GM18907 (cell line): ENCODE results near the gene MALT1.
A peak's percentile ranks its signal among the peaks of the same experiment; 100 is the strongest.

Experiments
- ATAC-seq: cut with Tn5 transposase; IDR thresholded peaks from one replicate; pipeline ENCODE4 v1.9.1; 2021; ENCODE audit warnings: mild to moderate bottlenecking, moderate library complexity; ENCODE audit not compliant: unreplicated experiment

MALT1 gene

DNA sequence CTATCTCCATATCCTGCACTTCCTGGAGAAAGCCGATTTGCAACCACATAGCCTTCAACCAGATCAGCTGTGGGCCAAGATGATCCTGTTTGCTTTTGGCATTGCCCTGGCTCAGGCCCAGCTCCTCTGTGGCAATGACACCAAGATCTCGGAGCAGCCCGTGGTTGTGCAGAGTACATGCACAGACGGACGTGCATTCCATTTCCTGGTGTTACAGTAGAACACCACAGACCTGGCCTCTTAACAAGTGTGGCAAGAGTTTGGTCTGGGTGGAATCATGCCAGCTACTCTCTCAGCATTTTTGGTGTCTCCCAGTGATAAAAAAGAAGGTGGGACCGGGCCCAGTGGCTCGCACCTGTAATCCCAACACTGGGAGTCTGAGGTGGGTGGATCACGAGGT is 20.0 kb downstream of the MALT1 start:
- ATAC-seq, result no peak

DNA sequence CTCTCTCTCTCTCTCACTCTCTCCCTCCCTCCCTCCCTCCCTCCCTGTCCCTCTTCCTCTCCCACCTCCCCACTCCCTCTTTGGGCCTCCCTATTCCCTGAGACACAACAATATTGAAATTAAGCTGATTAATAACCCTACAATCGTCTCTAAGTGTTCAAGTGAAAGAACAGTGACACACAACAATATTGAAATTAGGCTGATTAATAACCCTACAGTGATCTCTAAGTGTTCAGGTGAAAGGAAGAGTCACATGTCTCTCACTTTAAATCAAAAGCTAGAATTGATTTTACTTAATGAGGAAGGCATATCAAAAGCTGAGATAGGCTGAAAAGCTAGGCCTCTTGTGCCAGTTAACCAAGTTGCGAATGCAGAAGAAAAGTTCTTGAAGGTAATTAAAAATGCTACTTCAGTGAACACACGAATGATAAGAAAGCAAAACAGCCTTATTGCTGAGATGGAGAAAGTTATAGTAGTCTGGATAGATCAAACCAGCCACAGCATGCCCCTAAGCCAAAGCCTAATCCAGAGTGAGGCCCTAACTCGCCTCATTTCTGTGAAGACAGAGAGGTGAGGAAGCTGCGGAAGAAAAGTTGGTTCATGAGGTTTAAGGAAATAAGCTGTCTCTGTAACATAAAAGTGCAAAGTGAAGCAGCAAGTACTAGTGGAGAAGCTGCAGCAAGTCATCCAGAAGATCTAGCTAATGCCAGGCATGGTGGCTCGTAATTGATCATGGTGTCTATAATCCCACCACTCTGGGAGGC is 21.3 kb downstream of the MALT1 start:
- no peak for ATAC-seq

DNA sequence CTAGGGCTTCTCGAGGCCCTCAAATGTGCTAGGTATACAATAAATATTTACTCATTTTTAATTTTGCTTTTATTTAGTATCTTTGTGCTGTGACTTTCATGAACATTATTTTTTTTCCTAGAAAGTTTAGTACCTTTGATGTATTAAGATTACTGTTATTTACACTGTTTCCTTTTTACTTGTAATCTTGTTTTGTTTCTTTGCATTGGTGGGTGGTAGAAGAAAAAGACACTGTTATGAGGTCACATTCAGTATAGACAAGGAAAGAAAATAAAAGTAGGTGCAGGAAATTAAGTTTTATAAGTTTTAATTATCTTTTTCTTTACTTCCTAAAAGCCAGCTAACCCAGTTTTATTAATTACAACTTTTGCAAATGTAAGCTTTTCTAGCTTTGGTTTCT is 23.0 kb downstream of the MALT1 start:
- no peak for ATAC-seq

DNA sequence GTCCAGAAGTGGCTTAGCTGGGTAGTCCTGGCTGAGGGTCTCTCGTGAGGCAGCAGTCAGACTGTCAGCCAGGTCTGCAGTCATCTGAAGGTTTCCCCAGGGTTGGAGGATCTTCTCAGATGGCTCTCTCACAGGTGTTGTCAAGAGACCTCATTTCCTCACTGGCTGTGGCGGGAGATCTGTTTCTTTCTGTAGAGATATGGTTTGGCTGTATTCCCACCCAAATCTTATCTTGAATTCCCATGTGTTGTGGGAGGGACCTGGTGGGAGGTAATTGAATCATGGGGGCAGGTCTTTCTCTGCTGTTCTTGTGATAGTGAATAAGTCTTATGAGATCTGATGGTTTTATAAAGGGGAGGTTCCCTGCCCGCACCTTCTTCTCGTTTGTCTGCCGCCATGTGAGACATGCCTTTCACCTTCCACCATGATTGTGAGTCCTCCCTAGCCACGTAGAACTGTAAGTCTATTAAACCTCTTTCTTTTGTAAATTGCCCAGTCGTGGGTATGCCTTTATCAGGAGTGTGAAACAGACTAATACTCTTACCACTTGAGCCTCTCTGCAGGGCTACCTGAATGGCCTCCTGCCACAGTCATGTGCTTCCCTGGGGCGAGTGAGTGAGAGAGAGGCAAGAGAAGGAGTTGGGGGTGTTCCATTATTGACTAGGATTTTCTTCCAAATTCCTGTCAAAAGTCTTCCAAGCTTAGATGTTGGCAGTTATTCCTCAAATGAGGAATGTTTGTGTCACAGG is 23.6 kb downstream of the MALT1 start:
- no peak for ATAC-seq

DNA sequence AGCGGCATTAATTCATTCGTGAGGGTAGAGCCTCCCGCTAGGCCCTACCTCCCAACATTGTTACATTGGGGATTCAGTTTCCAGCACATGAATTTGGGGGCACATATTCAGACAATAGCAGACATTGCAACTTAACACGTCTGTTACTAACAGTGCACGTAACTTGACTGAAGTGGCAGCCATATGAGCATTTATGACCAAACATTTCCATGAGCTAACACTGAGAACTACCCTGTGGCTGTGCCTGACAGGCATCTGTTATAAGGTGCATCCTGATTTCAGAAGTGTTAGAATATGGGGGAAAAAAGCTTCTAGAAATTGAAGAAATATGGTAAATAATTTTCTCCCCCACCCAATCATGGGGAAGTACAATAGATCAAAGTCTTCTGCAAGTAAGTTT is 24.5 kb downstream of the MALT1 start:
- no peak for ATAC-seq

DNA sequence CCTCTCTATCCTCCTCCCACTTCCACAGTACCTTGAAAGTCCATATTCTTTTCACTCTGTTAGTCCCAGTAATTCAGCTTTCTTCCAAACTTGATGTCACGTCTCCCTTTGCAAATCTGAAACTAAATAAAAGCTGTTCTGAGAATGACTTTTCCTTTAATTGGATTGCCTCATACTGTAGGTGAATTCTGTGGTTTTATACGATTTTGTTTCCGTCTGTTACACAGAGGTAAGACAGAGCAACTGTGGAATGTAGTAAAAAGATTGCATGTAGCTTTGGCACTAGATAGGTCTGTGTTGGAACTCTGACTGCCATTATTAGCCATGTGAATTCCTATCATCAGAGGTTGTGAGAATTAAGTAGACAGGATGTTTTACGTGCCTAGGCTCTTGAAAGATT is 25.9 kb downstream of the MALT1 start:
- ATAC-seq, result no peak

DNA sequence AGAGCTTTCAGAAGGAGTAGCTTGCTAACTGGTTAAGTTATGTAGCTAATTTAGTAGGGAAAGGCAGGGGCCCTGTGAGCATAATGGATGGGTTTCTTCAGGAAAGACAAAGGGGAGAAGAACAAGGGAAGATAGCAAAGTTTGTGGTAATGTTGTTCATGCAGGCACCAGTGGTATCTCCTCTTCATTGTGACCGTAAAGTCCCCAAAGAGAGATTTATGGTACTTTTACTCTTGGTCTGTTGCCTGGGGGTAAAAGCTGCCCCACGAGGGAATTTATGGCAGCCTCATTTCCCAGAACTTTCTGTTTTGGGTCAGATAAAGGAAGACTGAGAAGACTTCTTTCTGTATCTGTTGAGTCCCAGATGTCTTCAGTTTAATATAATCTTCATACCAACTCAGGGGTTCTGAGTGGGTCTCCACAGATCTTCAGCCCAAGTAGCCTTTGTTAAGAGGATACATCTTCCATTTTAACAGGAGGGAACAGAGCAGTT is 27.5 kb downstream of the MALT1 start:
- ATAC-seq, result no peak

DNA sequence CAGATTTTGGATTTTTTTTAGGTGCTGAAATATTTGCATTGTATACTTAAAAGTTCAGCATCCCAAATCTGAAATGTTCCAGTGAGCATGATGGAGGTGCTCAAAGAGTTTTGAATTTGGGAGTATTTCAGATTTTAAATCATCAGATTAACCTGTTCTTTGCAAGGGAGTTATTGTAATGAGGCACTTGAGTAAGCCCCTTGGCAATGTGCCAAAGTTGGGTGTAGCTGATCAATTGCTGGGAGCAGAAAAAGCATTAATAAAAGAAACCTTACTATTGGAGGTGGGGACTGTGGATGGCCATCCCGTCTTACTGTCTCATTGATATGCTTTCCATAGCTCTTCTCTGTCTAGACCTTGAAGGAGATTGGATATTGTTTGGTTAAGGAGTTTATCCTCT is 28.3 kb downstream of the MALT1 start:
- ATAC-seq, result no peak

DNA sequence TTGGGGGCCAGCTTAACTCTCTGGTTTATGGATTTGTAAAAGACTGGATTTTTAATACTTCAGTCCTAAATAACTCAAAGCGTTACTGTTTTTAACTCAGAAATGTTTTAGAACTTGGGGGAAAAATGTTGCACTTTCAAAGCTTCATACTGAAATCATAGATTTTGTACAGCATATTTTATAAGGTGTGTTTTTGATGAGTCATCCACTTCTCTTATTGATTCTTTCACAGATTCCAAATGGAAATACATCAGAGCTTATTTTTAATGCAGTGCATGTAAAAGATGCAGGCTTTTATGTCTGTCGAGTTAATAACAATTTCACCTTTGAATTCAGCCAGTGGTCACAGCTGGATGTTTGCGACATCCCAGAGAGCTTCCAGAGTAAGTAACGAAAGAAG is 28.9 kb downstream of the MALT1 start:
- ATAC-seq, result no peak

DNA sequence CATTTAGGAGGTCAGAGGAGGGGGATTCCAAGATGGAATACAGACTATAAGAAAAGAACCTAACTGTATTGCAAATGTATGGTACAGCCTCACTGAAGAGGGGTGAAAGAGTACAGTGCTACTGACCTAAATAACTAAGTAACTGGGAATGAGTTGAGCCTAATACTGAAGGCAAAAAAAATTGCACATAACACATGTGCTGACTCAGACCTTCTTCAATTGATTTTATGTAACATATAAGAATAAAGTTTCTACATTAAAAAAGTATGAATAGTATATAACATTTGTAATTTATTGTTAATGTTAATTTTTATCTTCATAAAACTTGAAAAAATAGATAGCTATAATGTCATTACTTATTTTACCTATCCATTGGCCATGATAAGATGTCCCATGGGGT is 41.7 kb downstream of the MALT1 start:
- ATAC-seq, result no peak

DNA sequence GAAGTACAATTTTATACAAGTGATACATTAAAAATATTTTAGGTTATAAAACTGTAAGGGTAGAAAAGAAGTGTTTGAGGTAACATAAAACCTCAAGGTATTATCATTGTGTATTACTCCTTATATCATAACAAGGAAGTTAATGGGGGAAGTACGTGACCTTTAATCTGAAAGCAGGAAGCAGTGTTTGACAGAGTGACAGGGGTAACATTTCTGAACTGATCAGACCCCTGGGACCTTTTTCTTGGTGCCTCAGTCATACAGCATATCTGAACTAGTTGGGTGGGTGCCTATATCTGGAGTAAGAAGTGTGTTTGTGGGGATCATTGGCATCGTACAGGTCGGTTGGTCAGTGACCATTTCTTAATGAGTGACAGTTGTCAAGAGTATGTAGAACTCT is 43.0 kb downstream of the MALT1 start:
- ATAC-seq, result no peak

DNA sequence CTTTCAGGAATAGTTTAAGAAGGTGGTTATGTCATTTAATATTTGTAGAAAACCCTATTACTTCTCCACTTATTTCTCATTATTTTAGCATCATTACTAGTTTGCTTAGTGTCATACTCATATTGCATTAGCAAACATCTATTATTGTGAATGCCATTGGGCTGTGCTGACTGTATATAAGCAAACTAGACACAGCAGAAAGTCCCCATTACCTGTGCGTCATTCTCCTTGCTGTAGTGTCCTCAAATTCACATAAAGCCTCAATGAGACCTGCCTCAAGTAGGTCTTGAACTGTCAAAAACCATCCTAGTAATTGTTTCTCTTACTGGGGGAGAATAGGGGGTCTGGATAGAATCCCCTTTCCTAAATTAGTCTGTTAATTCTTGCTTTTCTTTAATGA is 43.6 kb downstream of the MALT1 start:
- ATAC-seq, result no peak

DNA sequence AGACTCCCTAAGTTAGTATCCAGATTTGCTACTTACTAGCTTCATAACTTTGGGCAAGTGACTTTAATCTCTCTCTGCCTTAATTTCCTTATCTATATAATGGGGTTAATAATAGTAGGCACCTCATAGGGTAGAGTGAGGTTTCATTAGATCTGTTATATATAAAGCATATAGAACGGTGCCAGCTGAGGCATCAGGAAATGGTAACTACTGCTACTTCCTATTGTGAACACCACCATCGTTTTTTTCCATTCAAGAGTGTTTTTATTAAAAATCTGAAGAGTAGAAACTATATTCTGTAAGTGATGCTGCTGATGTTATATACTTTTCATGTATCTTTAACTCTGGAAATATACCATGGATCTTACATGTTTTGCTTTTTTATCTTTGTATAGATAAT is 44.3 kb downstream of the MALT1 start:
- no peak for ATAC-seq

DNA sequence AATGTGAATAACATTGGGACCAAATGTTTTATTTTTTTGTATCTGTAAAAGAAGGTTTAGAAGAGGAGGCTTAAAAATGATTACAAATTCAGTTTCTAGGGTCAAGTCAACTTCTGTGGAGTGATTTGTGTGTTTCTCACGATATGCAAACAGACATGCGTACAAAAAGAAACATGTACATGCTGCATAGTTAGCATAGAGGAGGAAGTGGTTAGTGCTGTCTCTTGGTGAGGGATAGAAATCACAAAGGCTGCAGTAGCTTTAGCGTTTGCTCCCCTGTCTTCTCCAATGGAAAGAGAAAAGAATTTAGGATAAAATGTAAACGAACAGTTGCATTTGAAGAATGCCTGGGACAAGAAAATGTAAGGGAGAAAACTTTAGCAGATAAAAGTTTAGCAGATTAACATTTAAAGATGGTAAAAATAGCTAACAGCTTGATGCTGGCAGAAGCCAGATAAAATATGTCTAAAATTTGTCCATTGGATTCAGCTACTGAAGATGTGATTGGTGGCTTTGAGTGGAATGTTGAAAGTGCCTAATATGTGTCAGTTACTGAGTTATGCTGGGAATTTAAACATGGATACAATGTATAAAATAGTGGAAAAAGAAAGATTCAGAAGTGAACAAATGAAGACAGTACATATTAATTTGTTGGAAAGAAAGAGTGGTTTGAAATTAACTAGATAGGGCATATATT is 44.9 kb downstream of the MALT1 start:
- ATAC-seq, result peak; percentile 70

DNA sequence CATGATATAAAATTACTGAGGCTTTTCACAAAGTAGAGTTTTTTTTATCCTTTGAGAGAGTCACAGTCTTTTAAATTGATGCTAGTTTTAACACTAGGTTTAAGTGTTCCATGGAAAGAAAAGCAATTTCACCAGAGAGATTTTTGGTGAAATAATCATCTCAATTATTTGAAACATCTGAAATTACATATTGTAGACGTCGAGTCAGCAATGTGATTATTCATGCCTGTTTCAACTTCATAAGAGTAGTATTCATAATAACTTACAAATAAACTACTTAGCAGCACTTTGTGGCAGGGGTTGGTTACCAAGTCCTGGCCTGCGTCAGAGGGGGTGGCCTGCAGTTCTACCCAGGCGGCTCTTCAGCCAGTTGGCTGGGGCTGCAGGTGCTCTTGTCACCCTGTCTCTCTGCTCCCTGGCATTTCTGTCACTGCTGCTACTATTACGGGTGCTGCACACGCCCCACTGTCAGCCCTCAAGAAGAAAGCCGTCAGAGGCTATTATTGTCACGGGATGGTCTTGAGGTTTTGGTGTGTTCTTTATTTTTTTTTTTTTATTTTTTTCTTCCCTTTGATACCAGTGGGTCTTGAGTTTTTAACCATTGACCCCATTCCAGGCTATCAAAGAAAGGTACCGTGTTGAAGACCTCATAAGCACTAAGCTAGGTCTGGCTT is 50.4 kb downstream of the MALT1 start:
- ATAC-seq, result no peak

DNA sequence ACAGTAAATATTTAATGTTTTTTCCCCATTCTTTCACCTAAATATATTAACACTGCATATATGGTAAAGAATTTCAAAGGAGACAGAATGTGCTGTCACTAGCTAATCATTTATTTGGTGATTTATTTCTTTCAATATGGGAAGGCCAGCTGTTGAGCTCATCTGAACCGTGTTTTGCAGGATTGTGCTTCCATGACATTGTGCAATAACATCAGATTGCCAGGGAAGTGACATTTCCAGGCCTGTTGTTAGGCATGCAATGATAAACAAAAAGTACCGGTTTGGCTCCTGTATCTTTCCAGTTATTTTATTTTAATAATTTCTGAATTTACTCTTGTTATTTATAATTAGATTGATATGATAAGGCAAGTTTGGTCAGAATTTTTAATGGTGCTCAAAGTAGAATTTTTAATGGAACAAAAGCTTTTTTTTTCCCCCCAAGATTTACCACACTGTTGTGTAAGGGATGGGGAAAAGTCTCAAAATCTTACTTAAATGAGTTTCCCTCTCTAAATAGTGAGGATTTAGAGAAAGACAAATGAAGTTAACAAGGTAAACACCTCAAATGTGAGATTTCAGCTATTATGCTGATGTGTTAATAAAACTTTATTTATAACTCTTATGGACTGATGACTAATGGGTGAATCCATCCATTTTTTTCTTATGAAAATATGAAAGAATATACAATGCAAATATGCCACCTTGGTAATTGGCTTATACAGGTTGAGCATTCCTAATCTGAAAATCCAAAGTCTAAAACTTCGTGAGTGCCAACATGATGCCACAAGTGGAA is 52.7 kb downstream of the MALT1 start:
- ATAC-seq, result no peak

DNA sequence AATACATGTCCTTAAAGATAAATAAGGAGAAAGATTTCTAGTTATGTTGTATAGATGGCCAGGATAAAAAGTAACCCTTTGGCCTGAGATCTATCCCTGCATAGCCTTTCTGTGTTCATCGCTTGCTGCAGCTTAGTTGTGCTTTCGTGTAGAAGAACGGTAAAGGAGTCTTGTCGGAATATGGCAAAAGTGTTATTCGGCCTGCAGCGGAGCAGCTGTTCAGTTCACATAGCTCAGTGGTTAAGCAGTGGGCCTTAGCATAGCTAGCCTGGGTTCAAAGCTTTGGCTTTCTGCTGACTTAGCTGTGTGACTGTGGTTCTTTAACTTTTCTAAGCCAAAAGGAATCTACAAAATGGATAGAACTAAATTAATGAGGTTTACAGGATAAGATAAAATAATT is 55.4 kb downstream of the MALT1 start:
- no peak for ATAC-seq

DNA sequence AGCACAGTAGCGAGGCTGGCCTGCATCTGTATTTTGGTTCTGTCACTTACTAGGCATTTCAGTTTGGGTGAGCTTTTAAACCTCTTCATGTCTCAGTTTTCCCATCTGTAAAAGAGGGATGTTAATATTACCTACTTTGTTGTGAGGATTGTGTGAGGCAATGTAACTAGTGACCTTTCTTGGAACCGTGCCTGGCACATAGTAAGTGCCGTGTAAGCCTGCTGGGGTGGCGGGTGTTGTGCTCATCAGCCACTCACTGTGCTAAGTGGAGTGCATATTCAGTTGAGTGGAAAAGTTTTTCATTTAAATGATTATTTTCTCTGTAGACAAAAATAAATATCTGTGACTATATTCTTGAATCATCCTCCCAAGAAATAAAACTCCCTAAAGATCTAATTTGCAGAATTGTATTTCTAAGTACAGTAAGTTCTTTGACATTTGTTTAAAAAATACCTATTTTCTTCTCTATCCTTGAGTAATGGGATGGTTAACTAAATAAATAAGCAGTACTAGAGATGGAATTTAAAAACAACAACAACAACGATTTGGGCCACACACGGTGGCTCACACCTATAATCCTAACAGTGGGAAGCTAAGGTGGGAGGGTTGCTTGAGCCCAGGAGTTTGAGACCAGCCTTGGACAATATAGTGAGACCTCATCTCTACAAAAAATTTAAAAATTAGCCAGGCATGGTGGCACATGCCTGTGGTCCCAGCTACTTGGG is 56.7 kb downstream of the MALT1 start:
- no peak for ATAC-seq

DNA sequence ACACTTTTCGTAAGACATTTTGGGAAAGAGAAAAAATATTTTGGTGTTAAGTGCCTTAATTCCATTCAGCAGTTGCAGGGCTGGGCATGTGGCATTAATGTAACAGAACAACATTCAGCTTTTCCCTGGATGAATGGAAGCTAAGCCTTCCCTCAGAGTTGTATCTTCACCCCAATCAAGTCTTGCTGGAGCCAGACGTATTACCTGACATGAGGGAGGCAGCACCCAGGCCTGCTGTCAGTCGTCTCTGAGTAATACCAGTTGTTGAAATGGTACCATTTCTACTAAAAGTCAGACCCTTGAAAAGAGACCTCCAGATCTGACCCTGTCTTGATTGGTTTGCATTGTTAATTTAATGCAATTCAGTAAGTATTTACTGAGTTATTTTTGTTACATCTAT is 57.5 kb downstream of the MALT1 start:
- no peak for ATAC-seq

DNA sequence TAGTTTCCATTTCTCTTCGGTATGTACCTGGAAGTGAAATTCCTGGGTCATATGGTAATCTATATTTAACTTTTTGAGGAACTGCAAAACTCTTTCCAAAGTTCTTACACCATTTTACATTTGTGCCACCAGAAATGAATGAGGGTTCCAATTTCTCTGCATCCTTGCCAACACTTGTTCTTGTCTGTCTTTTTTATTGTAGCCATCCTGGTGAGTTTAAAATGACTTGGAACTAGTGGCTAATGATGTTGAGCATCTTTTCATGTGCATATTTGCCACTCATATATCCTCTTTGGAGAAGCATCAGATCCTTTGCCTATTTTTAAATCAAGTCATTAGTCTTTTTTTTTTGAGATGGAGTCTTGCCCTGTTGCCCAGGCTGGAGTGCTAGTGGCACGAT is 59.4 kb downstream of the MALT1 start:
- ATAC-seq, result no peak
